ENCODE measurements around the gene CBX2.
"Not testable (repeated sequence)": the region's sequence is repeated elsewhere in the genome, so short reads cannot be mapped to it uniquely, and the experiment has no call there.

The CBX2 gene

GRCh38 chr17:79772726-79773125, 5.2 kb upstream of the CBX2 start:
- not testable (repeated sequence) for DNase-seq

GRCh38 chr17:79774561-79774975, 3.4 kb upstream of the CBX2 start:
- DNase-seq: no peak

GRCh38 chr17:79775632-79776031, 2.3 kb upstream of the CBX2 start:
- no peak for DNase-seq

GRCh38 chr17:79776376-79777119, 1.4 kb upstream of the CBX2 start:
- no peak for DNase-seq

GRCh38 chr17:79777120-79777893, 641 bp upstream of the CBX2 start:
- no peak for DNase-seq

GRCh38 chr17:79778504-79779083, 646 bp downstream of the CBX2 start:
- DNase-seq: no peak

- DNase-seq: no peak
These were observed 1.2 kb downstream of the CBX2 start for GRCh38 chr17:79779084-79779529.

GRCh38 chr17:79779661-79780365, 1.9 kb downstream of the CBX2 start:
- no peak for DNase-seq

- no peak for DNase-seq
These were observed 3.2 kb downstream of the CBX2 start for GRCh38 chr17:79781012-79781650.

GRCh38 chr17:79781736-79782575, 4.0 kb downstream of the CBX2 start:
- DNase-seq: no peak

GRCh38 chr17:79783891-79784290, 5.9 kb downstream of the CBX2 start:
- DNase-seq: no peak

GRCh38 chr17:79784353-79785016, 6.5 kb downstream of the CBX2 start:
- DNase-seq: no peak

GRCh38 chr17:79785017-79785899, 7.3 kb downstream of the CBX2 start:
- DNase-seq: no peak

- DNase-seq: no peak
These were observed 8.2 kb downstream of the CBX2 start for GRCh38 chr17:79785900-79786810.

- no peak for DNase-seq
These were observed 9.1 kb downstream of the CBX2 start for GRCh38 chr17:79786930-79787643.

GRCh38 chr17:79788455-79788854, 10.5 kb downstream of the CBX2 start:
- DNase-seq: no peak

- DNase-seq: no peak
These were observed 11.3 kb downstream of the CBX2 start for GRCh38 chr17:79788989-79789942.

All from stimulated activated naive CD4-positive, alpha-beta T cell treated with Interleukin-2 at 50 U/mL for 16 hours (primary cell).